GM12878 (cell line): ENCODE results near the gene KANSL3. TPM values are rescaled to one million over a fixed set of nuclear protein-coding genes. Genes with fewer than 3 reads are reported as not detected.

ENCODE experiments used
- ATAC-seq: fragments of 200-7000 bp; cut with Tn5 transposase; 3 replicates; pipeline ENCODE4 v1.9.1; 2020; ENCODE audit warnings: mild to moderate bottlenecking, moderate library complexity
- BruUV-seq: library from RNA; stranded (reverse); fragments of 400-500 nt; replicated peaks from 2 replicates; lab custom pipeline; 2021; lab: Mats Ljungman, UMichigan
- CTCF ChIA-PET: fragments of 300-600 bp; sonication (Branson Sonifier 250); formaldehyde crosslinking; extraction: SDS; loops from one replicate; lab custom pipeline; 2021; ENCODE audit warnings: inconsistent platforms; lab: Yijun Ruan, JAX
- POLR2A ChIA-PET: fragments of 350-600 bp; formaldehyde crosslinking; extraction: SDS; loops from one replicate; lab custom pipeline; 2021; ENCODE audit warnings: inconsistent platforms; lab: Charles Lee
- RAD21 ChIA-PET: fragments of 300-600 bp; sonication (Branson Sonifier 250); formaldehyde crosslinking; loops from one replicate; lab custom pipeline; 2023; ENCODE audit warnings: antibody characterized with exemption; ENCODE audit not compliant: unreplicated experiment; lab: Charles Lee
- SMC1A ChIA-PET: fragments of 300-600 bp; sonication (Branson Sonifier 250); formaldehyde crosslinking; loops from one replicate; lab custom pipeline; 2023; ENCODE audit not compliant: unreplicated experiment, uncharacterized antibody; lab: Charles Lee
- DNase-seq: peaks from one replicate; pipeline ENCODE4 v3.0.0-alpha.2; 2011; ENCODE audit warnings: low read depth, low spot score
- FAIRE-seq: peaks from 3 replicates; lab custom pipeline; 2011; peaks lifted over from hg19 to GRCh38; lab: Jason Lieb, UNC
- H2AFZ ChIP-seq: 2 replicates; pipeline ENCODE4 v1.6.0; 2011; ENCODE audit warnings: low read depth, low read length, control low read depth; ENCODE audit not compliant: control insufficient read depth
- H3K27ac ChIP-seq: 2 replicates; pipeline ENCODE4 v1.5.1; 2011; ENCODE audit warnings: control low read depth; ENCODE audit not compliant: control insufficient read depth, insufficient read depth
- H3K27me3 ChIP-seq, 2 experiments: replicated peaks in 1 of 2; 2 replicates each; pipeline versions ENCODE4 v1.6.0 to v1.6.1; 2011; ENCODE audit warnings: low read length in 1 of 2; ENCODE audit not compliant: control insufficient read depth in 2 of 2, insufficient read depth in 2 of 2
- H3K36me3 ChIP-seq, 2 experiments: 2 replicates each; pipeline ENCODE4 v1.5.1; 2011; ENCODE audit warnings: low read length in 1 of 2; ENCODE audit not compliant: control insufficient read depth in 2 of 2, insufficient read depth in 2 of 2
- H3K4me1 ChIP-seq: 2 replicates; pipeline ENCODE4 v1.6.1; 2011; ENCODE audit warnings: mild to moderate bottlenecking, low read length, moderate library complexity, mixed read lengths; ENCODE audit not compliant: control insufficient read depth, insufficient read depth
- H3K4me2 ChIP-seq: 2 replicates; pipeline ENCODE4 v1.6.0; 2011; ENCODE audit warnings: control low read depth; ENCODE audit not compliant: control insufficient read depth, insufficient read depth
- H3K4me3 ChIP-seq: fragments of 200-600 bp; sonication (generic); 2 replicates; pipeline ENCODE4 v1.5.1; 2016
- H3K79me2 ChIP-seq: 2 replicates; pipeline ENCODE4 v1.6.0; 2011; ENCODE audit warnings: low read length; ENCODE audit not compliant: control insufficient read depth, insufficient read depth
- H3K9ac ChIP-seq: 2 replicates; pipeline ENCODE4 v1.8.0; 2011; ENCODE audit warnings: low read length, control low read depth, mixed read lengths; ENCODE audit not compliant: control insufficient read depth, insufficient read depth
- H3K9me3 ChIP-seq: replicated peaks from 3 replicates; pipeline ENCODE4 v1.5.1; 2011; ENCODE audit warnings: mild to moderate bottlenecking, low read length; ENCODE audit not compliant: control insufficient read depth, insufficient read depth
- H4K20me1 ChIP-seq: 2 replicates; pipeline ENCODE4 v1.6.0; 2011; ENCODE audit not compliant: control insufficient read depth, insufficient read depth
- ATF7 ChIP-seq: fragments of 450-650 bp; IDR thresholded peaks from 2 replicates; pipeline ENCODE4 v1.6.1; 2016; ENCODE audit warnings: low read depth, mild to moderate bottlenecking
- CHD4 ChIP-seq: fragments of 200-600 bp; sonication (generic); IDR thresholded peaks from 2 replicates; pipeline ENCODE4 v1.6.1; 2016; ENCODE audit warnings: mild to moderate bottlenecking
- EP300 ChIP-seq, 2 experiments: fragments of 150-350 bp in 1 of 2; IDR thresholded peaks; 2 replicates each; pipeline ENCODE4 v1.6.1; 2011 to 2012; ENCODE audit warnings: low read depth in 2 of 2, low read length in 2 of 2, borderline replicate concordance in 1 of 2, improper control_type of control experiment in 1 of 2, inconsistent platforms in 1 of 2; ENCODE audit not compliant: control insufficient read depth in 1 of 2
- MTA2 ChIP-seq: fragments of 450-650 bp; IDR thresholded peaks from 2 replicates; pipeline ENCODE4 v1.6.1; 2016; ENCODE audit warnings: low read depth, mild to moderate bottlenecking, moderate library complexity
- NKRF ChIP-seq: fragments of 450-650 bp; conservative IDR thresholded peaks from 2 replicates; pipeline ENCODE4 v1.6.1; 2017; ENCODE audit warnings: mild to moderate bottlenecking, moderate library complexity
- NR2C1 ChIP-seq: fragments of 450-650 bp; IDR thresholded peaks from 2 replicates; pipeline ENCODE4 v1.6.1; 2017; ENCODE audit warnings: antibody characterized with exemption, mild to moderate bottlenecking, moderate library complexity
- POLR2AphosphoS5 ChIP-seq: IDR thresholded peaks from 2 replicates; pipeline ENCODE4 v1.6.1; 2011; ENCODE audit warnings: mild to moderate bottlenecking, low read length, inconsistent platforms
- SKIL ChIP-seq: fragments of 450-650 bp; IDR thresholded peaks from 2 replicates; pipeline ENCODE4 v1.6.1; 2017; ENCODE audit warnings: mild to moderate bottlenecking, low read depth, inconsistent platforms; ENCODE audit not compliant: poor library complexity, severe bottlenecking
- TAF1 ChIP-seq: IDR thresholded peaks from 2 replicates; pipeline ENCODE4 v1.6.1; 2011; ENCODE audit warnings: mild to moderate bottlenecking, low read depth, low read length, borderline replicate concordance
- TBL1XR1 ChIP-seq: IDR thresholded peaks from 2 replicates; pipeline ENCODE4 v1.6.1; 2012; ENCODE audit warnings: low read depth, low read length, improper control_type of control experiment
- ZZZ3 ChIP-seq: IDR thresholded peaks from 2 replicates; pipeline ENCODE4 v1.6.1; 2011; ENCODE audit warnings: low read depth; ENCODE audit not compliant: control insufficient read depth, insufficient read length
- WGBS: methylation state at CpG from one replicate; pipeline ENCODE4 v1.1.6; 2016; ENCODE audit warnings: low lambda C conversion rate; ENCODE audit not compliant: insufficient replicate concordance, insufficient coverage; ENCODE audit errors: missing lambda C conversion rate; 5-methylcytosine and 5-hydroxymethylcytosine counted together
- in situ Hi-C: fragments of 300-500 bp; cut with MboI; formaldehyde crosslinking; loops from 9 replicates; pipeline ENCODE4 v1.14.3; 2018; ENCODE audit warnings: mixed read lengths
- intact Hi-C: fragments of 100-400 bp; cut with micrococcal nuclease; formaldehyde crosslinking; loops from one replicate; pipeline ENCODE4 v1.14.2; 2022; ENCODE audit not compliant: unreplicated experiment
- polyA plus RNA-seq, 11 experiments: library from polyadenylated mRNA; depleted of rRNA in 4 of 11; unstranded in 6 of 11; stranded (reverse) in 5 of 11; fragments of >200 nt; fragmentation: Nextera tagmentation in 4 of 11; fragmentation: Illumina TruSeq in 1 of 11; extraction: Ambion mirVana in 4 of 11; extraction: Trizol in 1 of 11; gene quantifications; 1 replicate in 1 of 11; 2 replicates in 10 of 11; pipeline versions ENCODE4 v1.2.1 to v1.2.3, GENCODE V29; 2011 to 2016; ENCODE audit warnings: inconsistent platforms in 2 of 11, missing spikeins in 2 of 11, low read depth in 1 of 11
- total RNA-seq, 4 experiments: library from RNA; depleted of rRNA in 3 of 4; stranded (reverse); fragments of >200 nt in 3 of 4; fragmentation: Illumina TruSeq in 1 of 4; extraction: Trizol in 1 of 4; gene quantifications; 2 replicates each; pipeline versions ENCODE4 v1.2.1 to v1.2.3, GENCODE V29; 2013 to 2021

Gene KANSL3
- total and polyA plus RNA-seq, 10 of the 15 experiments (the other 5 are each of a cell fraction or from before 2014, with no cell fraction given): 5.6 to 25.9 (median 16.7) TPM

- no peaks in the 10 kb centered on the region for H3K27me3 ChIP-seq
- peak overlapping the region; percentile 98 for H2AFZ ChIP-seq
- FAIRE-seq (peak; percentile 52), DNase-seq (peak; percentile 21), ATAC-seq (peak; percentile 88)
- peak overlapping the region; percentile 78 for H3K4me2 ChIP-seq
- H3K9me3 ChIP-seq: no peaks in the 10 kb centered on the region
- ChIA-PET POLR2A (interaction anchor here (0.5 to 2.3 kb wide), 9 partner anchors 9 to 370 kb away, joined by 3 to 10 read pairs (median 5); no protein-coding TSS in a partner anchor), RAD21 (interaction anchor here (1.0 to 2.3 kb wide), 6 partner anchors 109 to 179 kb away, joined by 3 to 12 read pairs (median 4); partner anchors contain the start of genes CNNM3 and CNNM4), SMC1A (interaction anchor here (0.8 to 1.5 kb wide), 2 partner anchors 126 to 180 kb away, joined by 3 to 10 read pairs; no protein-coding TSS in a partner anchor), CTCF (interaction anchor here (0.6 to 3.1 kb wide), 6 partner anchors 84 to 475 kb away, joined by 3 to 25 read pairs (median 3); partner anchors contain the start of gene CNNM4)
- H3K36me3 ChIP-seq: peaks cover 0 to 4% of the 10 kb centered on the region in 2 experiments; a peak in 2 of 4 replicates
- H3K9ac ChIP-seq: peak overlapping the region; percentile 94
- no peaks in the 10 kb centered on the region for H4K20me1 ChIP-seq
- WGBS: under 1% methylated on average over 33 of the region's 50 CpGs
- intact Hi-C loops (loop anchor here (1.0 to 5.0 kb wide), 3 partner anchors 123 to 230 kb away; partner anchors contain the start of gene CNNM4), in situ Hi-C loops (no loop called here)
- peak overlapping the region; percentile 84 for H3K27ac ChIP-seq
- no TSS peak for BruUV-seq
- TF ChIP-seq ZZZ3: no peak
- TF ChIP-seq CHD4: no peak
- no peak for TF ChIP-seq ATF7
- TF ChIP-seq TBL1XR1: no peak
- TF ChIP-seq NR2C1: peak; percentile 11; the same call in 1 of the 2 replicates
- TF ChIP-seq SKIL: peak; percentile 39
- TF ChIP-seq POLR2AphosphoS5: peak; percentile 48
- 0 out of 2 replicates have a peak, but pooled peaks have one; percentile 25 for TF ChIP-seq NKRF
- TF ChIP-seq TAF1: peak; percentile 16; the same call in 1 of the 2 replicates
- TF ChIP-seq MTA2: no peak
- peak in 1 of 2 experiments; percentile 4; a peak in 1 of 4 replicates for TF ChIP-seq EP300 (IDR thresholded peaks at IDR 0.05; ENCODE audit: borderline replicate concordance in 1 of 2, control insufficient read depth in 1 of 2, low read depth in 2 of 2, low read length in 2 of 2)
- H3K4me1 ChIP-seq: no peaks in the 10 kb centered on the region; the same call in 1 of the 2 replicates
- peak overlapping the region; percentile 89 for H3K4me3 ChIP-seq
- peaks cover 28% of the 10 kb centered on the region for H3K79me2 ChIP-seq
Measured at GRCh38 chr2:96637385-96638143, 548 bp downstream of the KANSL3 start.
